Heart left ventricle (tissue), 16 donors: ENCODE results near the gene TMEM229B. TPM values are rescaled to one million over a fixed set of nuclear protein-coding genes. Genes with fewer than 3 reads are reported as not detected.

Experiments
- ATAC-seq, 4 donors: fragments of 200-7000 bp; cut with Tn5 transposase; one replicate each; pipeline ENCODE4 v1.9.1; 2020 to 2022; ENCODE audit warnings: moderate library complexity in 4 of 4, mild to moderate bottlenecking in 3 of 4, moderate number of reproducible peaks in 1 of 4
- DNase-seq, 5 donors: peaks; one replicate each; pipeline ENCODE4 v3.0.0-alpha.2; 2020
- H3K27ac ChIP-seq, 12 donors: fragments of 200-600 bp; sonication (generic) in 4 of 12; one replicate each; pipeline versions ENCODE4 v1.5.0 to v1.8.0; 2016 to 2022; ENCODE audit warnings: mild to moderate bottlenecking in 2 of 12
- H3K27me3 ChIP-seq, 9 donors: fragments of 200-600 bp; sonication (generic) in 2 of 9; one replicate each; pipeline versions ENCODE4 v1.5.1 to v1.8.0; 2016 to 2022; ENCODE audit warnings: mild to moderate bottlenecking in 3 of 9
- H3K36me3 ChIP-seq, 9 donors: fragments of 200-600 bp; sonication (generic) in 2 of 9; one replicate each; pipeline versions ENCODE4 v1.5.0 to v1.8.0; 2018 to 2022; ENCODE audit warnings: mild to moderate bottlenecking in 2 of 9
- H3K4me1 ChIP-seq, 12 donors: fragments of 200-600 bp; sonication (generic) in 4 of 12; one replicate each; pipeline versions ENCODE4 v1.5.0 to v1.8.0; 2016 to 2022; ENCODE audit warnings: mild to moderate bottlenecking in 3 of 12
- H3K4me3 ChIP-seq, 12 donors: fragments of 200-600 bp; sonication (generic) in 4 of 12; one replicate each; pipeline versions ENCODE4 v1.5.0 to v1.8.0; 2017 to 2022; ENCODE audit warnings: mild to moderate bottlenecking in 9 of 12, moderate library complexity in 4 of 12
- H3K9me3 ChIP-seq, 12 donors: fragments of 200-600 bp; sonication (generic) in 4 of 12; one replicate each; pipeline versions ENCODE4 v1.5.0 to v1.8.0; 2016 to 2022; ENCODE audit warnings: mild to moderate bottlenecking in 1 of 12
- CTCF ChIP-seq, 12 donors: fragments of 200-600 bp; sonication (generic) in 4 of 12; IDR thresholded peaks; one replicate each; pipeline versions ENCODE4 v1.5.0 to v1.8.0; 2018 to 2022; ENCODE audit warnings: antibody characterized with exemption in 12 of 12, mild to moderate bottlenecking in 5 of 12
- POLR2A ChIP-seq, 2 donors: fragments of 450-650 bp; IDR thresholded peaks; one replicate each; pipeline ENCODE4 v1.6.1; 2017; ENCODE audit warnings: antibody characterized with exemption in 2 of 2, mild to moderate bottlenecking in 2 of 2, moderate library complexity in 2 of 2
- WGBS, 4 donors: extraction: QIAGEN DNeasy Blood & Tissue Kit in 2 of 4; methylation state at CpG; one replicate each; pipeline versions ENCODE4 v1.1.5 to v1.1.7; 2013 to 2018; 5-methylcytosine and 5-hydroxymethylcytosine counted together
- intact Hi-C, 10 donors: fragments of 100-400 bp; cut with DNase I; formaldehyde crosslinking; loops; one replicate each; pipeline versions ENCODE4 v1.11.1 to v1.14.2; 2022
- polyA plus RNA-seq, 2 donors: library from polyadenylated mRNA; stranded (reverse); fragments of 200-250 nt; gene quantifications; one replicate each; pipeline ENCODE4 v1.2.3, GENCODE V29; 2013
- total RNA-seq, 9 donors: library from RNA; depleted of rRNA in 2 of 9; stranded (reverse); fragments of >200 nt in 2 of 9; fragmentation: NEBNext Ultra II Directional in 3 of 9; extraction: Animal tissue kit (Norgen Biotek cat#: 25700) in 3 of 9; gene quantifications; one replicate each; pipeline versions ENCODE4 v1.1.0 to v1.2.4, GENCODE V29; 2016 to 2023
- donor health status: ischemic (EF 13 %, LVEDD 7.1; RV severe dilation, severe dysfunction).
- donor health status: healthy with polysubstance abuse.
- donor health status: DM: no; HTN: yes; CAD: no.
- donor health status: DM: no; HTN: no; CAD: no.
- donor health status: ischemic (EF 25% LVEDD 6.9; RV normal size, moderate dysfunction).
- donor health status: ischemic (EF 25% LVEDD 5.7; RV mildly dilated, moderate dysfunction).
- donor health status: healthy.
- donor health status: DM: yes; HTN: yes; CAD: no.
- donor health status: ischemic (EF 35%, LVEDD 5.7; RV mildly dilated, moderate dysfunction).
- donor health status: nonischemic (EF 11% LVEDD 7.7; RV severe dilation, severe dysfunction).
- donor health status: DM: yes; HTN: yes; CAD: no.
- donor health status: PGD.
- donor health status: ischemic (EF 29% LVEDD 5.4; RV normal size, mild dysfunction).
- donor health status: nonischemic (EF 23%, LVEDD 6.1; RV moderate dilation, normal function).

The TMEM229B gene
- total and polyA plus RNA-seq, 11 donors: 0.69 to 6.5 (median 1.7) TPM

- Histone ChIP-seq H3K27me3 (no peaks in the 10 kb centered on the region), H3K27ac (no peak overlapping the region), H3K9me3 (no peaks in the 10 kb centered on the region), H3K4me1 (peaks cover 0 to 6% (median 0%) of the 10 kb centered on the region in 12 donors), H3K4me3 (no peak overlapping the region), H3K36me3 (no peaks in the 10 kb centered on the region)
- DNase-seq (no peak), ATAC-seq (no peak)
- WGBS, 4 donors: 57 to 66% (median 58%) methylated on average over 6 of the region's 6 CpGs
- intact Hi-C loops: no loop called here
- TF ChIP-seq POLR2A (IDR thresholded peaks at IDR 0.05) (no peak), CTCF (IDR thresholded peaks at IDR 0.05) (no peak)
Observed at GRCh38 chr14:67464377-67464776, 24.1 kb downstream of the TMEM229B start.

GRCh38 chr14:67463900-67464299, 24.6 kb downstream of the TMEM229B start:
- Histone ChIP-seq H3K27me3 (no peaks in the 10 kb centered on the region), H3K4me1 (peaks cover 0 to 11% (median 0%) of the 10 kb centered on the region in 12 donors), H3K36me3 (no peaks in the 10 kb centered on the region), H3K27ac (no peak overlapping the region), H3K4me3 (no peak overlapping the region), H3K9me3 (no peaks in the 10 kb centered on the region)
- intact Hi-C loops: no loop called here
- ATAC-seq (no peak), DNase-seq (no peak)
- no peak for TF ChIP-seq POLR2A (IDR thresholded peaks at IDR 0.05)
- no peak for TF ChIP-seq CTCF (IDR thresholded peaks at IDR 0.05)
- 93 to 100% (median 96%) methylated on average over 3 of the region's 3 CpGs for WGBS, 4 donors

- WGBS, 4 donors: 82 to 93% (median 85%) methylated on average over 1 of the region's 1 CpG
- intact Hi-C loops: no loop called here
- no peaks in the 10 kb centered on the region for H3K9me3 ChIP-seq
- ATAC-seq: no peak
- H3K36me3 ChIP-seq: no peaks in the 10 kb centered on the region
- H3K4me3 ChIP-seq: no peak overlapping the region
- TF ChIP-seq CTCF (IDR thresholded peaks at IDR 0.05) (no peak), POLR2A (IDR thresholded peaks at IDR 0.05) (no peak)
- H3K27ac ChIP-seq: no peak overlapping the region
- DNase-seq: no peak
- H3K4me1 ChIP-seq: peaks cover 0 to 26% (median 0%) of the 10 kb centered on the region in 12 donors
- H3K27me3 ChIP-seq: no peaks in the 10 kb centered on the region
Observed at GRCh38 chr14:67461996-67462395, 26.5 kb downstream of the TMEM229B start.

- H3K27ac ChIP-seq: no peak overlapping the region
- ATAC-seq (peak in 1 of 4 donors; percentile 16), DNase-seq (no peak)
- no peak for TF ChIP-seq POLR2A (IDR thresholded peaks at IDR 0.05)
- no peak for TF ChIP-seq CTCF (IDR thresholded peaks at IDR 0.05)
- H3K4me3 ChIP-seq: no peak overlapping the region
- peaks cover 0 to 3% (median 0%) of the 10 kb centered on the region in 12 donors for H3K9me3 ChIP-seq
- peaks cover 0 to 26% (median 0%) of the 10 kb centered on the region in 12 donors for H3K4me1 ChIP-seq
- no peaks in the 10 kb centered on the region for H3K36me3 ChIP-seq
- WGBS, 4 donors: 56 to 60% (median 58%) methylated on average over 3 of the region's 3 CpGs
- intact Hi-C loops: no loop called here
- H3K27me3 ChIP-seq: no peaks in the 10 kb centered on the region
Observed at GRCh38 chr14:67461341-67461985, 27.1 kb downstream of the TMEM229B start.
